Lung (tissue), 12 donors: Measurements from ENCODE around the gene FMNL1. TPM values are rescaled to one million over a fixed set of nuclear protein-coding genes. Genes with fewer than 3 reads are reported as not detected.

Experiments
- ATAC-seq: fragments of 200-7000 bp; cut with Tn5 transposase; one replicate; pipeline ENCODE4 v1.9.1; 2020; ENCODE audit warnings: moderate number of reproducible peaks; ENCODE audit not compliant: insufficient read depth, low FRiP score
- DNase-seq, 3 donors: peaks; one replicate each; pipeline ENCODE4 v3.0.0-alpha.2; 2013 to 2017
- H3K27ac ChIP-seq, 2 donors: one replicate each; pipeline ENCODE4 v1.5.1; 2013; ENCODE audit warnings: mild to moderate bottlenecking in 2 of 2, moderate library complexity in 2 of 2, control low read depth in 1 of 2, inconsistent platforms in 1 of 2, low read depth in 1 of 2, low read length in 1 of 2
- H3K27me3 ChIP-seq, 3 donors: one replicate each; pipeline ENCODE4 v1.5.1; 2013; ENCODE audit warnings: low read length in 2 of 3; ENCODE audit not compliant: control insufficient read depth in 3 of 3, insufficient read depth in 3 of 3
- H3K36me3 ChIP-seq, 4 donors: one replicate each; pipeline ENCODE4 v1.5.1; 2013; ENCODE audit warnings: low read length in 4 of 4, mild to moderate bottlenecking in 1 of 4, moderate library complexity in 1 of 4; ENCODE audit not compliant: control insufficient read depth in 4 of 4, insufficient read depth in 4 of 4
- H3K4me1 ChIP-seq, 5 donors: one replicate each; pipeline ENCODE4 v1.5.1; 2013; ENCODE audit warnings: low read length in 5 of 5, mild to moderate bottlenecking in 2 of 5, moderate library complexity in 1 of 5; ENCODE audit not compliant: control insufficient read depth in 5 of 5, insufficient read depth in 5 of 5
- H3K4me3 ChIP-seq: one replicate; pipeline ENCODE4 v1.5.1; 2013; ENCODE audit warnings: mild to moderate bottlenecking, control low read depth, moderate library complexity
- H3K9ac ChIP-seq, 2 donors: one replicate each; pipeline ENCODE4 v1.5.1; 2013; ENCODE audit warnings: low read length in 2 of 2, control low read depth in 1 of 2; ENCODE audit not compliant: insufficient read depth in 1 of 2
- H3K9me3 ChIP-seq, 4 donors: one replicate each; pipeline ENCODE4 v1.5.1; 2013; ENCODE audit warnings: low read length in 3 of 4, mild to moderate bottlenecking in 1 of 4, moderate library complexity in 1 of 4; ENCODE audit not compliant: control insufficient read depth in 4 of 4, insufficient read depth in 3 of 4
- CTCF ChIP-seq: IDR thresholded peaks from 2 replicates; pipeline ENCODE4 v1.5.1; 2012; ENCODE audit warnings: mild to moderate bottlenecking; ENCODE audit errors: control extremely low read depth, extremely low read depth
- WGBS, 2 donors: extraction: QIAGEN DNeasy Blood & Tissue Kit; methylation state at CpG; one replicate each; pipeline ENCODE4 v1.1.7; 2013; 5-methylcytosine and 5-hydroxymethylcytosine counted together
- polyA plus RNA-seq, 2 donors: library from polyadenylated mRNA; stranded (reverse); fragments of 200-250 nt; gene quantifications; one replicate each; pipeline ENCODE4 v1.2.1, GENCODE V29; 2013
- total RNA-seq, 2 donors: library from RNA; depleted of rRNA in 1 of 2; stranded (reverse); fragments of >200 nt in 1 of 2; gene quantifications; one replicate each; pipeline ENCODE4 v1.2.1, GENCODE V29; 2014 to 2021
- donor health status: control.
- donor health status: control.
- donor health status: Bipolar disorder and iron deficiency.
- donor health status: healthy.
- donor health status: DM: yes; HTN: yes; CAD: no.

FMNL1 gene
- total and polyA plus RNA-seq, 4 donors, result 25.0 to 135 (median 56.6) TPM

GRCh38 chr17:45256114-45256966 is 34.7 kb downstream of the FMNL1 start:
- no peak for ATAC-seq
- Histone ChIP-seq H3K9me3 (peaks cover 0 to 1% (median 0%) of the 10 kb centered on the region in 4 donors), H3K27ac (no peak overlapping the region), H3K4me3 (no peak overlapping the region), H3K27me3 (peaks cover 0 to 3% (median 0%) of the 10 kb centered on the region in 3 donors), H3K36me3 (no peaks in the 10 kb centered on the region), H3K9ac (no peak overlapping the region), H3K4me1 (peaks cover 0 to 3% (median 0%) of the 10 kb centered on the region in 5 donors)
- 78 to 80% methylated on average over 14 of the region's 14 CpGs for WGBS, 2 donors
- no peak for DNase-seq
- no peak for TF ChIP-seq CTCF

GRCh38 chr17:45257115-45257514 is 35.4 kb downstream of the FMNL1 start:
- no peak overlapping the region for H3K27ac ChIP-seq

GRCh38 chr17:45258981-45259380 is 37.3 kb downstream of the FMNL1 start:
- Histone ChIP-seq H3K36me3 (peaks cover 0 to 8% (median 3%) of the 10 kb centered on the region in 4 donors), H3K9me3 (no peaks in the 10 kb centered on the region), H3K4me1 (peaks cover 0 to 22% (median 10%) of the 10 kb centered on the region in 5 donors), H3K9ac (no peak overlapping the region), H3K4me3 (no peak overlapping the region), H3K27me3 (peaks cover 0 to 3% (median 0%) of the 10 kb centered on the region in 3 donors), H3K27ac (no peak overlapping the region)
- TF ChIP-seq CTCF, result no peak
- ATAC-seq, result no peak
- WGBS, 2 donors, result 48 to 53% methylated on average over 5 of the region's 5 CpGs
- DNase-seq, result no peak

More at GRCh38 chr17:45257115-45257514, 35.4 kb downstream of the FMNL1 start:
- Histone ChIP-seq H3K27me3 (peaks cover 0 to 3% (median 0%) of the 10 kb centered on the region in 3 donors), H3K36me3 (no peaks in the 10 kb centered on the region), H3K9ac (no peak overlapping the region), H3K4me3 (no peak overlapping the region), H3K9me3 (peaks cover 0 to 1% (median 0%) of the 10 kb centered on the region in 4 donors), H3K4me1 (peaks cover 0 to 8% (median under 1%) of the 10 kb centered on the region in 5 donors)
- ATAC-seq (no peak), DNase-seq (no peak)
- no peak for TF ChIP-seq CTCF
- WGBS, 2 donors, result 83 to 85% methylated on average over 16 of the region's 16 CpGs
